ENCODE measurements around the gene ATG2B. TPM values are rescaled to one million over a fixed set of nuclear protein-coding genes. Genes with fewer than 3 reads are reported as not detected.
A peak's percentile ranks its signal among the peaks of the same experiment; 100 is the strongest.

ATG2B gene
- total and polyA plus RNA-seq, 7 donors = 1.8 to 27.1 (median 17.9) TPM

GRCh38 chr14:96370528-96370927 is 7.4 kb upstream of the ATG2B start:
- no peak for DNase-seq
- no peaks in the 10 kb centered on the region for H3K36me3 ChIP-seq
- H3K27me3 ChIP-seq = no peaks in the 10 kb centered on the region
- no peaks in the 10 kb centered on the region for H3K9me3 ChIP-seq
- no peak overlapping the region for H3K27ac ChIP-seq
- no peak for TF ChIP-seq EP300 (IDR thresholded peaks at IDR 0.05)
- TF ChIP-seq POLR2AphosphoS5 (IDR thresholded peaks at IDR 0.05) = no peak
- no peak for TF ChIP-seq POLR2A (IDR thresholded peaks at IDR 0.05)
- no peaks in the 10 kb centered on the region for H3K4me1 ChIP-seq
- intact Hi-C loops (cut with DNase I) = no loop called here
- no peak overlapping the region for H3K4me3 ChIP-seq
- WGBS, 2 donors = 90 to 96% methylated on average over 5 of the region's 5 CpGs

- intact Hi-C loops (cut with DNase I) = loop anchor here (10.0 kb wide), 1 partner anchor 834 kb away; the partner anchor contains the start of gene GLRX5
- no peak overlapping the region for H3K4me3 ChIP-seq
- WGBS, 2 donors = 97% methylated on average over 1 of the region's 1 CpG
Observed at GRCh38 chr14:96368534-96368933, 5.4 kb upstream of the ATG2B start.

GRCh38 chr14:96364962-96365361 is 1.8 kb upstream of the ATG2B start:
- Histone ChIP-seq H3K27ac (no peak overlapping the region), H3K4me3 (no peak overlapping the region), H3K27me3 (no peaks in the 10 kb centered on the region), H3K9me3 (no peaks in the 10 kb centered on the region), H3K36me3 (no peaks in the 10 kb centered on the region), H3K4me1 (peaks cover 0 to 39% (median 31%) of the 10 kb centered on the region in 4 donors)
- DNase-seq = no peak
- TF ChIP-seq POLR2AphosphoS5 (IDR thresholded peaks at IDR 0.05) (no peak), POLR2A (IDR thresholded peaks at IDR 0.05) (peak in 1 of 2 donors; percentile 14)
- WGBS, 2 donors = 13 to 63% methylated on average over 1 of the region's 1 CpG
- intact Hi-C loops (cut with DNase I) = loop anchor here (1.0 to 10.0 kb wide), 3 partner anchors 26 to 830 kb away; partner anchors contain the start of genes GLRX5 and PAPOLA

More at GRCh38 chr14:96368534-96368933, 5.4 kb upstream of the ATG2B start:
- no peak overlapping the region for H3K27ac ChIP-seq
- H3K27me3 ChIP-seq = no peaks in the 10 kb centered on the region
- peaks cover 0 to 15% (median 11%) of the 10 kb centered on the region in 4 donors for H3K4me1 ChIP-seq
- H3K36me3 ChIP-seq = no peaks in the 10 kb centered on the region
- DNase-seq = no peak
- H3K9me3 ChIP-seq = no peaks in the 10 kb centered on the region
- TF ChIP-seq CTCF (IDR thresholded peaks at IDR 0.05) (no peak), EP300 (IDR thresholded peaks at IDR 0.05) (no peak), POLR2A (IDR thresholded peaks at IDR 0.05) (no peak), POLR2AphosphoS5 (IDR thresholded peaks at IDR 0.05) (no peak)

GRCh38 chr14:96363751-96364336 is 703 bp upstream of the ATG2B start:
- peak overlapping the region; percentile 90 to 98 (median 98) for H3K27ac ChIP-seq
- intact Hi-C loops (cut with DNase I) = loop anchor here (1.0 to 10.0 kb wide), 4 partner anchors 27 to 829 kb away; partner anchors contain the start of genes GLRX5 and PAPOLA
- H3K9me3 ChIP-seq = no peaks in the 10 kb centered on the region
- 1% methylated on average over 38 of the region's 38 CpGs for WGBS, 2 donors
- H3K36me3 ChIP-seq = no peaks in the 10 kb centered on the region
- no peaks in the 10 kb centered on the region for H3K27me3 ChIP-seq
- peak overlapping the region; percentile 74 to 98 (median 98) for H3K4me3 ChIP-seq
- DNase-seq = peak; percentile 70
- TF ChIP-seq POLR2A (IDR thresholded peaks at IDR 0.05) (peak in 1 of 2 donors; percentile 40), CTCF (IDR thresholded peaks at IDR 0.05) (no peak), EP300 (IDR thresholded peaks at IDR 0.05) (no peak)
- H3K4me1 ChIP-seq = peaks cover 0 to 46% (median 35%) of the 10 kb centered on the region in 4 donors

GRCh38 chr14:96362071-96362964 is 823 bp downstream of the ATG2B start:
- peak overlapping the region; percentile 90 to 98 (median 98) for H3K27ac ChIP-seq
- H3K4me3 ChIP-seq = peak overlapping the region; percentile 74 to 98 (median 98)
- H3K36me3 ChIP-seq = no peaks in the 10 kb centered on the region
- no peaks in the 10 kb centered on the region for H3K9me3 ChIP-seq
- intact Hi-C loops (cut with DNase I) = loop anchor here (2.0 to 10.0 kb wide), 3 partner anchors 62 to 828 kb away; partner anchors contain the start of genes GLRX5 and PAPOLA
- WGBS, 2 donors = 0 to 1% methylated on average over 27 of the region's 27 CpGs
- H3K4me1 ChIP-seq = peaks cover 0 to 46% (median 35%) of the 10 kb centered on the region in 4 donors
- TF ChIP-seq POLR2AphosphoS5 (IDR thresholded peaks at IDR 0.05) (peak in 3 of 4 donors; percentile 14 to 32 (median 21)), EP300 (IDR thresholded peaks at IDR 0.05) (no peak)
- H3K27me3 ChIP-seq = no peaks in the 10 kb centered on the region
- no peak for DNase-seq

GRCh38 chr14:96359959-96360358 is 3.2 kb downstream of the ATG2B start:
- Histone ChIP-seq H3K4me1 (peaks cover 0 to 46% (median 33%) of the 10 kb centered on the region in 4 donors), H3K27me3 (no peaks in the 10 kb centered on the region), H3K27ac (no peak overlapping the region), H3K9me3 (no peaks in the 10 kb centered on the region), H3K4me3 (no peak overlapping the region), H3K36me3 (no peaks in the 10 kb centered on the region)
- DNase-seq = no peak
- no peak for TF ChIP-seq POLR2A (IDR thresholded peaks at IDR 0.05)
- TF ChIP-seq CTCF (IDR thresholded peaks at IDR 0.05) = no peak
- no peak for TF ChIP-seq EP300 (IDR thresholded peaks at IDR 0.05)
- TF ChIP-seq POLR2AphosphoS5 (IDR thresholded peaks at IDR 0.05) = no peak
- intact Hi-C loops (cut with DNase I) = loop anchor here (5.0 to 10.0 kb wide), 2 partner anchors 142 to 825 kb away; partner anchors contain the start of genes GLRX5 and PAPOLA
